GM12878 (cell line): ENCODE results near the gene VPS26A. TPM values are rescaled to one million over a fixed set of nuclear protein-coding genes. Genes with fewer than 3 reads are reported as not detected.

Experiments used
- ATAC-seq: fragments of 200-7000 bp; cut with Tn5 transposase; 3 replicates; pipeline ENCODE4 v1.9.1; 2020; ENCODE audit warnings: mild to moderate bottlenecking, moderate library complexity
- BruUV-seq: library from RNA; stranded (reverse); fragments of 400-500 nt; replicated peaks from 2 replicates; lab custom pipeline; 2021; lab: Mats Ljungman, UMichigan
- CTCF ChIA-PET: fragments of 300-600 bp; sonication (Branson Sonifier 250); formaldehyde crosslinking; extraction: SDS; loops from one replicate; lab custom pipeline; 2021; ENCODE audit warnings: inconsistent platforms; lab: Yijun Ruan, JAX
- POLR2A ChIA-PET: fragments of 350-600 bp; formaldehyde crosslinking; extraction: SDS; loops from one replicate; lab custom pipeline; 2021; ENCODE audit warnings: inconsistent platforms; lab: Charles Lee
- RAD21 ChIA-PET: fragments of 300-600 bp; sonication (Branson Sonifier 250); formaldehyde crosslinking; loops from one replicate; lab custom pipeline; 2023; ENCODE audit warnings: antibody characterized with exemption; ENCODE audit not compliant: unreplicated experiment; lab: Charles Lee
- SMC1A ChIA-PET: fragments of 300-600 bp; sonication (Branson Sonifier 250); formaldehyde crosslinking; loops from one replicate; lab custom pipeline; 2023; ENCODE audit not compliant: unreplicated experiment, uncharacterized antibody; lab: Charles Lee
- DNase-seq: peaks from one replicate; pipeline ENCODE4 v3.0.0-alpha.2; 2011; ENCODE audit warnings: low read depth, low spot score
- FAIRE-seq: peaks from 3 replicates; lab custom pipeline; 2011; peaks lifted over from hg19 to GRCh38; lab: Jason Lieb, UNC
- H2AFZ ChIP-seq: 2 replicates; pipeline ENCODE4 v1.6.0; 2011; ENCODE audit warnings: low read depth, low read length, control low read depth; ENCODE audit not compliant: control insufficient read depth
- H3K27ac ChIP-seq: 2 replicates; pipeline ENCODE4 v1.5.1; 2011; ENCODE audit warnings: control low read depth; ENCODE audit not compliant: control insufficient read depth, insufficient read depth
- H3K27me3 ChIP-seq, 2 experiments: replicated peaks in 1 of 2; 2 replicates each; pipeline versions ENCODE4 v1.6.0 to v1.6.1; 2011; ENCODE audit warnings: low read length in 1 of 2; ENCODE audit not compliant: control insufficient read depth in 2 of 2, insufficient read depth in 2 of 2
- H3K36me3 ChIP-seq, 2 experiments: 2 replicates each; pipeline ENCODE4 v1.5.1; 2011; ENCODE audit warnings: low read length in 1 of 2; ENCODE audit not compliant: control insufficient read depth in 2 of 2, insufficient read depth in 2 of 2
- H3K4me1 ChIP-seq: 2 replicates; pipeline ENCODE4 v1.6.1; 2011; ENCODE audit warnings: mild to moderate bottlenecking, low read length, moderate library complexity, mixed read lengths; ENCODE audit not compliant: control insufficient read depth, insufficient read depth
- H3K4me2 ChIP-seq: 2 replicates; pipeline ENCODE4 v1.6.0; 2011; ENCODE audit warnings: control low read depth; ENCODE audit not compliant: control insufficient read depth, insufficient read depth
- H3K4me3 ChIP-seq: fragments of 200-600 bp; sonication (generic); 2 replicates; pipeline ENCODE4 v1.5.1; 2016
- H3K79me2 ChIP-seq: 2 replicates; pipeline ENCODE4 v1.6.0; 2011; ENCODE audit warnings: low read length; ENCODE audit not compliant: control insufficient read depth, insufficient read depth
- H3K9ac ChIP-seq: 2 replicates; pipeline ENCODE4 v1.8.0; 2011; ENCODE audit warnings: low read length, control low read depth, mixed read lengths; ENCODE audit not compliant: control insufficient read depth, insufficient read depth
- H3K9me3 ChIP-seq: replicated peaks from 3 replicates; pipeline ENCODE4 v1.5.1; 2011; ENCODE audit warnings: mild to moderate bottlenecking, low read length; ENCODE audit not compliant: control insufficient read depth, insufficient read depth
- H4K20me1 ChIP-seq: 2 replicates; pipeline ENCODE4 v1.6.0; 2011; ENCODE audit not compliant: control insufficient read depth, insufficient read depth
- CBX3 ChIP-seq: fragments of 200-600 bp; sonication (generic); IDR thresholded peaks from 2 replicates; pipeline ENCODE4 v1.6.1; 2016; ENCODE audit warnings: low read depth, borderline replicate concordance
- CHD4 ChIP-seq: fragments of 200-600 bp; sonication (generic); IDR thresholded peaks from 2 replicates; pipeline ENCODE4 v1.6.1; 2016; ENCODE audit warnings: mild to moderate bottlenecking
- ESRRA ChIP-seq: IDR thresholded peaks from 2 replicates; pipeline ENCODE4 v1.6.1; 2012; ENCODE audit warnings: mild to moderate bottlenecking, low read length, improper control_type of control experiment
- HDAC2 ChIP-seq: fragments of 200-600 bp; sonication (generic); IDR thresholded peaks from 2 replicates; pipeline ENCODE4 v1.6.1; 2017
- HDAC6 ChIP-seq: fragments of 200-600 bp; sonication (generic); IDR thresholded peaks from one replicate; pipeline ENCODE4 v1.8.0; 2017; ENCODE audit warnings: antibody characterized with exemption; ENCODE audit not compliant: unreplicated experiment
- IRF5 ChIP-seq: fragments of 450-650 bp; IDR thresholded peaks from 2 replicates; pipeline ENCODE4 v1.6.1; 2017; ENCODE audit warnings: borderline replicate concordance
- KDM1A ChIP-seq: fragments of 200-600 bp; sonication (generic); IDR thresholded peaks from 2 replicates; pipeline ENCODE4 v1.6.1; 2016; ENCODE audit warnings: borderline replicate concordance
- LARP7 ChIP-seq: fragments of 450-650 bp; IDR thresholded peaks from 2 replicates; pipeline ENCODE4 v1.6.1; 2017; ENCODE audit warnings: mild to moderate bottlenecking
- MTA2 ChIP-seq: fragments of 450-650 bp; IDR thresholded peaks from 2 replicates; pipeline ENCODE4 v1.6.1; 2016; ENCODE audit warnings: low read depth, mild to moderate bottlenecking, moderate library complexity
- SMAD1 ChIP-seq: fragments of 450-650 bp; IDR thresholded peaks from 2 replicates; pipeline ENCODE4 v1.6.1; 2018; ENCODE audit warnings: mild to moderate bottlenecking, low read depth; ENCODE audit not compliant: partially characterized antibody
- SMC3 ChIP-seq: IDR thresholded peaks from 2 replicates; pipeline ENCODE4 v1.6.1; 2011; ENCODE audit warnings: low read length, improper control_type of control experiment, borderline replicate concordance
- ZNF217 ChIP-seq: fragments of 450-650 bp; IDR thresholded peaks from 2 replicates; pipeline ENCODE4 v1.6.1; 2017; ENCODE audit warnings: antibody characterized with exemption, mild to moderate bottlenecking
- ZNF687 ChIP-seq: fragments of 450-650 bp; IDR thresholded peaks from 2 replicates; pipeline ENCODE4 v1.6.1; 2017; ENCODE audit warnings: mild to moderate bottlenecking, moderate library complexity
- WGBS: methylation state at CpG from one replicate; pipeline ENCODE4 v1.1.6; 2016; ENCODE audit warnings: low lambda C conversion rate; ENCODE audit not compliant: insufficient replicate concordance, insufficient coverage; ENCODE audit errors: missing lambda C conversion rate; 5-methylcytosine and 5-hydroxymethylcytosine counted together
- in situ Hi-C: fragments of 300-500 bp; cut with MboI; formaldehyde crosslinking; loops from 9 replicates; pipeline ENCODE4 v1.14.3; 2018; ENCODE audit warnings: mixed read lengths
- intact Hi-C: fragments of 100-400 bp; cut with micrococcal nuclease; formaldehyde crosslinking; loops from one replicate; pipeline ENCODE4 v1.14.2; 2022; ENCODE audit not compliant: unreplicated experiment
- polyA plus RNA-seq, 11 experiments: library from polyadenylated mRNA; depleted of rRNA in 4 of 11; unstranded in 6 of 11; stranded (reverse) in 5 of 11; fragments of >200 nt; fragmentation: Nextera tagmentation in 4 of 11; fragmentation: Illumina TruSeq in 1 of 11; extraction: Ambion mirVana in 4 of 11; extraction: Trizol in 1 of 11; gene quantifications; 1 replicate in 1 of 11; 2 replicates in 10 of 11; pipeline versions ENCODE4 v1.2.1 to v1.2.3, GENCODE V29; 2011 to 2016; ENCODE audit warnings: inconsistent platforms in 2 of 11, missing spikeins in 2 of 11, low read depth in 1 of 11
- total RNA-seq, 4 experiments: library from RNA; depleted of rRNA in 3 of 4; stranded (reverse); fragments of >200 nt in 3 of 4; fragmentation: Illumina TruSeq in 1 of 4; extraction: Trizol in 1 of 4; gene quantifications; 2 replicates each; pipeline versions ENCODE4 v1.2.1 to v1.2.3, GENCODE V29; 2013 to 2021

The VPS26A gene
- total and polyA plus RNA-seq, 10 of the 15 experiments (the other 5 are each of a cell fraction or from before 2014, with no cell fraction given), result 16.8 to 72.3 (median 26.8) TPM

DNA sequence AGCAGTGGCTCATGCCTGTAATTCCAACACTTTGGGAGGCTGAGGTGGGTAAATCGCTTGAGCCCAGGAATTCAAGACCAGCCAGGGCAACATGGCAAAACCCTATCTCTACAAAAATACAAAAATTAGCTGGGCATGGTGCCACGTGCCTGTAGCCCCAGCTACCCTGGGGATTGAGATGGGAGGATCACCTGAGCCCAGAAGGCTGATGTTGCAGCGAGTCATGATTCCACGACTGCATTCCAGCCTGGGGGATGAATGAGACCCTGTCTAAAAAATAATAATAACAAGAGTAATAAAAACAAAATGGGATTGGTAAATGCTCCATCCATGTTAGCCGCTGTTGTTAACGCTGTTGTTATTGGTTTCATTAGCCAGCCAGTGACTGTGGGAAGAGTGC lies 94.9 kb downstream of the VPS26A start:
- DNase-seq (no peak), ATAC-seq (no peak)
- Histone ChIP-seq H3K79me2 (no peaks in the 10 kb centered on the region), H4K20me1 (no peaks in the 10 kb centered on the region), H3K9ac (no peak overlapping the region), H2AFZ (no peak overlapping the region), H3K27ac (no peak overlapping the region), H3K9me3 (no peaks in the 10 kb centered on the region; the same call in 2 of the 3 replicates), H3K36me3 (no peaks in the 10 kb centered on the region), H3K4me2 (no peak overlapping the region)
- ChIA-PET SMC1A (interaction anchor here (0.6 to 3.1 kb wide), 3 partner anchors 12 to 213 kb away, joined by 3 to 10 read pairs (median 4); no protein-coding TSS in a partner anchor), RAD21 (no interaction called here), POLR2A (no interaction called here), CTCF (interaction anchor here (1.3 kb wide), 1 partner anchor 14 kb away, joined by 3 read pairs; no protein-coding TSS in a partner anchor)
- BruUV-seq, result no TSS peak
- 82% methylated on average over 6 of the region's 6 CpGs for WGBS
- in situ Hi-C loops, result no loop called here
- TF ChIP-seq MTA2, result no peak
- TF ChIP-seq, all 136 proteins: peak for 0
- no peak for FAIRE-seq
- Histone ChIP-seq H3K4me1 (peaks cover 19% of the 10 kb centered on the region), H3K27me3 (no peaks in the 10 kb centered on the region), H3K4me3 (no peak overlapping the region)
- intact Hi-C loops, result no loop called here

DNA sequence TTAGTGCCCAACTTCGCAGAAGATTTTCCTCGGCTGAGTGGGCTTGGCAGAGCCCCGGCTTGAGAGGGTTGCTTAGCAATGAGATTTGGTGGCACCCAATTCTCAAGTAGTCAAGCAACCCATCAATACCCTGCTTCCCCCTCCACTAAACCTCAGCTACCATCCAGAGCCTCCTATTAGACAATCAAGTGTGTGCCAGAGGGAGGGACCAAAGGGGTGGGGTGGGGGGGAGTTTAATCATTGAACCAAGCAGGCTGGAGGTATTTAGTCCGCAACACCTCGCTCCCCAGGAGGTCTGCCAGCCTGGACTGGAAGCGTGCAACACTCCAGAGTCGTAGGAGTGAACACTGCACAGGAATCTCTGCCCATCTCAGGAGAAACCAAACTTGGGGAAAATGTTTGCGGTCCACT lies 96.1 kb downstream of the VPS26A start, which contains the start of gene HKDC1:
Gene HKDC1, plus strand, starts transcription at position 292 of the 411 bp plus-strand sequence. Its CDS starts 104 bp downstream, at position 396.
- ChIA-PET CTCF (interaction anchor here (1.0 to 2.0 kb wide), 4 partner anchors 14 to 215 kb away, joined by 3 to 10 read pairs (median 4); no protein-coding TSS in a partner anchor), SMC1A (interaction anchor here (1.1 to 4.3 kb wide), 4 partner anchors 15 to 215 kb away, joined by 3 to 33 read pairs (median 5); no protein-coding TSS in a partner anchor), POLR2A (interaction anchor here (0.5 kb wide), 1 partner anchor 16 kb away, joined by 4 read pairs; no protein-coding TSS in a partner anchor), RAD21 (interaction anchor here (0.7 to 1.5 kb wide), 2 partner anchors 9 to 215 kb away, joined by 3 to 8 read pairs; no protein-coding TSS in a partner anchor)
- ATAC-seq, result no peak
- BruUV-seq, result no TSS peak
- H3K79me2 ChIP-seq, result no peaks in the 10 kb centered on the region
- no peak for FAIRE-seq
- WGBS, result 72% methylated on average over 8 of the region's 8 CpGs
- intact Hi-C loops (loop anchor here (5.0 to 10.0 kb wide), 2 partner anchors 95 to 218 kb away; partner anchors contain the start of gene VPS26A), in situ Hi-C loops (loop anchor here (10.0 kb wide), 1 partner anchor 225 kb away; no protein-coding TSS in a partner anchor)
- H3K4me3 ChIP-seq, result no peak within 1 kb of the TSS
- H3K4me2 ChIP-seq, result no peak within 1 kb of the TSS
- no peaks in the 10 kb centered on the region for H4K20me1 ChIP-seq
- DNase-seq, result no peak
- H2AFZ ChIP-seq, result no peak within 1 kb of the TSS
- no peaks in the 10 kb centered on the region for H3K36me3 ChIP-seq
- H3K9ac ChIP-seq, result no peak within 1 kb of the TSS
- no peak within 1 kb of the TSS for H3K27ac ChIP-seq
- H3K27me3 ChIP-seq, result no peaks in the 10 kb centered on the region
- H3K4me1 ChIP-seq, result peaks cover 22% of the 10 kb centered on the region
- H3K9me3 ChIP-seq, result no peaks in the 10 kb centered on the region
- TF ChIP-seq KDM1A (no peak), ESRRA (no peak), CHD4 (no peak), HDAC6 (no peak), LARP7 (no peak), ZNF687 (no peak), SMC3 (no peak), ZNF217 (no peak), IRF5 (no peak), CBX3 (no peak), SMAD1 (no peak), HDAC2 (no peak)
